Fibroblast of skin of left quadriceps (primary cell): ENCODE measurements around the gene ZNF500.
"Not testable (repeated sequence)": the region's sequence is repeated elsewhere in the genome, so short reads cannot be mapped to it uniquely, and the experiment has no call there.

Experiments used
- DNase-seq, 2 experiments: peaks; one replicate each; pipeline ENCODE4 v3.0.0-alpha.2; 2013; ENCODE audit warnings: low read depth in 2 of 2

ZNF500 gene

DNA sequence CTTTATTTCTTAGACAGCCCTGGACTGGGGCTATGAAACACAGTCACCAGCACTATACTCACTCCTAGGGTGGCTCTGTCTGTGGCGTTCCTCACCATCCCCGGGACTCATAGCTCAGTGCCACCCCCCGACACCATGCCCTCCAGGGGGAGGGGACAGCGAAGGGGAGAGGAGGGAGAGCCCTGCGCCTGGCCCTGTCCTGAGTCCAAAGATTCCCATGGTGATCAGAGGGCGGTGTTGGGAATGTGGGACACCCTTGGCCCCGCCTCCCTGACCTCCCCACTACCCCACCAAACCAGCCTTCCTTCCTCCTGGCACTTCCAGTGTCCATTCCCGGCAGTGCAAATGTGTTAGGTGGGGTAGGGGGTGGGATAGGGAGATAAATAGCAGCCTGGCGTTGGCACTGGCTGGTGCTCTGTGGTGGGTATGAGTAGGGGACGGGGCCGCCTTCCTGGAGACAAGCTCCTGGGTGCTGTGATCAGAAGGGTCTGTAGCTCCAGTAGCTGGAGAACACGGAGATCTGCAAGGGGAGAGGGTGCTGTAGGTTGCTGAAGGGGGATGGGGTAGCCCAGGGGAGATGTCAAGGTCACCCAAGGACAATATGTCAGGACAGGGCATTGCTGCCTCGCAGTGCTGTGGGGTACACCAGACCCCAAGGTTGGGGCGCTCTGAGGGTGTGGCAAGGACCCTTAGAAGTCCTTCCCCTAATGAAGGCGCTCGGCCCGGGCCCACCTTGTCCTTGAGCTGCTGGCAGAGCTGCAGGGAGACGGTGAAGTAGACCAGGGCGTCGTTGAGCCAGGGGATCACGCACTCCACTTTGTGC, 30.2 kb upstream of the ZNF500 start:
- DNase-seq: no peak

DNA sequence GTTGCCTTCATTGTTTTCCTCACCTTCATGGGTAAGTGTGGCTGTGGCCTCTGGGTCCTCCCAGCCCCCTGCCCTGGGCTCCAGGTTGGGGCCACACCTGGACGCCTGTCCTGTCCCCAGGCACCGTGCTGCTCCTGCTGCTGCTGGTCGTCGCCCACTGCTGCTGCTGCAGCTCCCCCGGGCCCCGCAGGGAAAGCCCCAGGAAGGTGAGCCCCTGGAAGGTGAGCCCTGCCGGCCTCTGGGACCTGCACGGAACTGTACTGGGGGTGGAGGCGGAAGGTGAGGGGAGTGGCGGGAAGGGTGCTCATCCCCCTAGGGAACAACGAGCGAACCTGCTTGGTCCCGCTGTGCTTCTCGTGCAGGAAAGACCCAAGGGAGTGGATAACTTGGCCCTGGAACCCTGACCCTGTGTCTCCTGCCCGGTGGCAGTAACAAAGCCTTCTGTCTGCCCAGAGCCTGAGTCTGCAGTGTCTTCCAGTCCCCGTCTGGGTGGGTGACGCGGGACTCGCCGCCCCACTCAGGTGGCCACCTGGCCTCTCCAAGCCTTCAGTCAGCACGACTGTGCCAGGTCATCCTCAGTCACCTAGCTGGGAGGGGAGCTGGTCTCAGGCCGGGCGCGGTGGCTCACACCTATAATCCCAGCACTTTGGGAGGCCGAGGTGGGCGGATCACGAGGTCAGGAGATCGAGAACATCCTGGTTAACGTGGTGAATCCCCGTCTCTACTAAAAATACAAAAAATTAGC, 29.0 kb upstream of the ZNF500 start:
- no peak for DNase-seq

DNA sequence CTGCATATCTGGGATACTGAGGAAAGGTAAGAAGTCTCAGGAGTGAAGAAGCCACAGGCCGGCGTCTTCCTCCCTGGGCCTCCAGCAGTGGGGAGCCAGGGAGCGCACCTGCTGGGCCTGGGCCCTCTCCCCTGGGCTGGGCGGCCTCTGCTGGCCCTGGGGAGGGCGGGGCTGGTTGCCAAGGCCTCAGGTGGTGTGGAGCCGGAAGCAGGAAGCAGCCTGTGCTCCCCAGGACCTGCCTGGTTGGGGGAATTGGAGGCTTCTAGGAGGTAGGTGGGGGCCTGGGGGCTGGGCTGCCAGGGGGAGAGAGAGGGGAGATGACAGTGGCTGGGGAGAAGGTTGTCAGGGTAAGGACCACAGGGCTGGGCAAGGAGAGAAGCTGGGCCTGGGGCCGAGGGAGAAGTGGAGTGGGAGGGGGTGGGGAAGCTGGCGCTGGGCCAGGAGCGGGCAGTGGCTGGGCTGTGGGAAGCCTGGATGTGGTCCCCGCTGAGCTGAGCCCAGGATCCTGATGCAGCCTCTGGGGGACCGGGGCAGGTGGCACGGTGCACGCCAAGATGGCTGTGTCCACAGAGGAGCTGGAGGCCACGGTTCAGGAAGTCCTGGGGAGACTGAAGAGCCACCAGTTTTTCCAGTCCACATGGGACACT, 28.3 kb upstream of the ZNF500 start, which contains the start of gene SMIM22:
TSS of gene SMIM22 (plus strand) at position 189 of the 647 bp plus-strand sequence. CDS start at position 555, 366 bp downstream.
- no peak for DNase-seq

DNA sequence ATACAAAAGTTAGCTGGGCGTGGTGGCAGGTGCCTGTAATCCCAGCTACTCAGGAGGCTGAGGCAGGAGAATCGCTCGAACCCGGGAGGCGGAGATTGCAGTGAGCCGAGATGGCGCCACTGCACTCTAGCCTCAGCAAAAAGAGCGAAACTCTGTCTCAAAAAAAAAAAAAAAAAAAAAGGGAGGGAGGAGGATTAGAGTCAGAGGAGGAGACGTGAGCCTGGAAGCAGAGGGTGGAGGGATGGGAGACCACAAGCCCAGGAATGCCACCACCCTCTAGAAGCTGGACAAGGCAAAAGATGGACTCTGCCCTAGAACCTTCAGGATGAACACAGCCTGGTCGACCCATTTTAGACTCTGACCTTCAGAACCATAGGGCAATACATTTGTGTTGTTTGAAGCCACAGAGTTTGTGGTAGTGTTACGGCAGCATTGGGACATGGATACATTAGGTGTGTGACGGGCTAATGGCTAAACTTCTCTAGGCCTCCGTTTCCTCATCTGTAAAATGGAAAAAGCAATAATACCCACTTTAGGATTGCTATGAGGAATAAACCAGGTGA, 26.1 kb upstream of the ZNF500 start:
- no peak for DNase-seq

DNA sequence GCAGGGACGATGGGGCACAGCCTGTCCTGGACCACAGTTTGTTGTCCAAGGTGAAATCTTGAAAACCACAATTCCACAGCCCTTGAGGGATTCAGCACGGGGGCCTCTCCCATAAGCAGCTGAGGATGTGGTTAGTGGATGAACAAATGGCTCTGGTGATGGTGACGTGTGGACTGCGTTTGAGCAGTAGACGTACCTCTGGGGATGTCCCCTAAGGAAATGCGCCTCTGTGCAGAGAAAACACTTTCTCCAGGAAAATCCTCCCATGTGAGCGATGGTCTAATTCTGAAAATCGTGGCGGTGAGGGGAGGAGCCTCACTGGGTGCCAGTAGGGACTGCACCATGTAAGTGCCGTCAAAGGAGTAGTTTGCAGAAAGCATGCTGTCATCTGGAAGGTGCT, 23.9 kb upstream of the ZNF500 start:
- no peak for DNase-seq

DNA sequence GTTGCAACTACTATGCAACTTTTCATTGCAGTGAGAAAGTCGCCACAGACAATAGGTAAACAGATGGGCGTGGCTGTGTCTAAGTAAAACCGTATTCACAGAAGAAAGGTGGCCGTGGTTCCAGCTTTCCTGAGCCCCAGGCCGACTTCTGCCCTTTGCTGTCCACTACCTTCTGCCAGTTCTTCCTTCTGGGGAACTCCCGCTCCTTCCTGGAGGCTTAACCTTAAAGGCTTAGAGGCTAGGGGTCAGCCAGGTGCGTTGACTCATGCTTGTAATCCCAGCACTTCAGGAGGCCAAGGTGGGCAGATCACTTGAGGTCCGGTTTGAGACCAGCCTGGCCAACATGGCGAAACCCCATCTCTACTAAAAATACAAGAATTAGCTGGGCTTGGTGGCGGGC, 23.3 kb upstream of the ZNF500 start:
- no peak for DNase-seq

DNA sequence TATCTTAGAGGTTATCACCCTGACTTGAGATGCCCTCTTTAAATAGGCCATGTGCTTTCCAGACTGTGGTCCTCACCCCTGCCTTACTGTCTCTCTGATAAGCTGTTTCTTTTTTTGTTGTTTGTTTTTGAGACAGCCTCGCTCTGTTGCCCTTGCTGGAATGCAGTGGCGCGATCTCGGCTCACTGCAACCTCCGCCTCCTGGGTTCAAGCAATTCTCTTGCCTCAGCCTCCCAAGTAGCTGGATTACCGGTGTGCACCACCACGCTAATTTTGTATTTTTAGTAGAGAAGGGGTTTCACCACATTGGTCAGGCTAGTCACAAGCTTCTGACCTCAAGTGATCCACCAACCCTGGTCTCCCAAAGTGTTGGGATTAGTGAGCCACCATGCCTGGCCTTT, 21.9 kb upstream of the ZNF500 start:
- DNase-seq: no peak

DNA sequence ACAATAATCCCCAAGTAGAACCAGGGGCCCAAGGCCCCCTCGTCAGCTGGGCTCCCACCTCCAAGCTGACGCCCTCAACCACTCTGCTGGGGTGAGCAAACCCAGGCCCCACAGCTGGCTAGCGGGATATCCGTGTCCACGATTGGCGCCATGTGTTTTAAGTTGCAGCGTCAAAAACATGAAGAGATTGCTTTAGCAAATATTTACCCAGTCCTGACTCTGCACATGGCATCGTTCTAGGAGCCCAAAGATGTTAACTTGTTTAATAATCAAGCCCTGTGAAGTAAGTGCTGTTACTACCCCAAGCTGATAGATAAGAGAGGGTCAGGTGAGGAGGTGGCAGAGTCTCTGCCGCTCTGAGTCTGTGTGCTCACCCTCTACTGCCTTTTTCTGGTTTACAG, 21.5 kb upstream of the ZNF500 start:
- no peak for DNase-seq

DNA sequence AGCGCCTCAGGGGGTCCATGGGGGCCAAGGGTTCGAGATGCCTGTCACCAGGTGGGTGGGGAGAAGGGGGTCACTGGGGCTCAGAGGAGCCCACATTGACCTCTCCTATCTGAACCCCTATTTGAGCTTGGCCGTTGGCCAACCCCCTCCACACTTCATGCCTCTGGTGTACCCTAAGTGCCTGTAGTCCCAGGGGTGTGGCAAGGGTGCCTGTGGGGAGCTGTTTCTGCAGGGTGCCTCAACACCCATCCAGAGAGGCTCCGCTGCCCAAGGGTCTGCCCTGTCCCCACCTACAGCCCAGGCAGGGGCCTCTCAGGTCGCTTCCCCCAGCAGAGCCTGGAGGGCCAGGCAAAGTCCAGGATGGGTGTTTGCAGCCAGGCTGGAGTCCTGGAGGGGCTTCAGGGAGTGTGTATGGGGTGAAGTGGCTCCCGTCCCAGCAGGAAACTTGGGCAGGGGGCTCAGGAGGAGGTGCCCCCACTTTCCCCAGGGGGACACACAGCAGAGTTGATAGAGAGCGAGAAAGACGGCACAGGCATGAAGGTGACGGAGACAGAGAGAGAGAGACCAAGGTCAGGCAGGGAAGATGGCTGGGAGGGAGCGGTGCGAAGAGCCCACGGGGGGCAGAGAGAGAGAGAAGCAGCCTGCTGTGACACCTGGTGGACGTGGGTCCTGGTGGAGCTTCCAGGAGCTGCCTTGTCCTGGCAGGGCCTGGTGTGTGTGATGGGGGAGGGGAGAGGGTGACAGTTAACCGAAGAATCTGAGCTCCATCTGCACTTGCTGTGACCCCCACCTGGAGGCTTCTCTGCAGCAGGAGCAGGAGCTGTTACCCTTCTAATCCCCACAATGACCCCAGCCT, 20.9 kb upstream of the ZNF500 start, which contains the start of gene SEPTIN12:
TSS of gene SEPTIN12 (minus strand) at position 719 of the 856 bp plus-strand sequence. CDS start at position 19, 700 bp downstream.
- DNase-seq: no peak

DNA sequence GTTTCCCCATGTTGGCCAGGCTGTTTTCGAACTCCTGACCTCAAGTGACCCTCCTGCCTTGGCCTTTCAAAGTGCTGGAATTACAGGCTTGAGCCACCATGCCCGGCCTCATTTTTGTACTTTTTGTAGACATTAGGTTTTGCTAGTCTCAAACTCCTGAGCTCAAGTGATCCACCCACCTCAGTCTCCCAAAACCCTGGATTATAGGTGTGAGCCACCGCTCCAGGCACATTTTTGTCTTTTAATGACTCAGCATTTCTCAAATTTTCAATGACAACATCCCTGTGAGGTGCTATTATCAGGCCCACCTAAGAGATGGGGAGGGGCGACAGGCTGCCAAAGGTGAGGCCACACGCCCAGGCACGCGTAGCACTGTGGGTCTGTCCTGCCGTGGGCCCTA, 20.1 kb upstream of the ZNF500 start:
- no peak for DNase-seq

DNA sequence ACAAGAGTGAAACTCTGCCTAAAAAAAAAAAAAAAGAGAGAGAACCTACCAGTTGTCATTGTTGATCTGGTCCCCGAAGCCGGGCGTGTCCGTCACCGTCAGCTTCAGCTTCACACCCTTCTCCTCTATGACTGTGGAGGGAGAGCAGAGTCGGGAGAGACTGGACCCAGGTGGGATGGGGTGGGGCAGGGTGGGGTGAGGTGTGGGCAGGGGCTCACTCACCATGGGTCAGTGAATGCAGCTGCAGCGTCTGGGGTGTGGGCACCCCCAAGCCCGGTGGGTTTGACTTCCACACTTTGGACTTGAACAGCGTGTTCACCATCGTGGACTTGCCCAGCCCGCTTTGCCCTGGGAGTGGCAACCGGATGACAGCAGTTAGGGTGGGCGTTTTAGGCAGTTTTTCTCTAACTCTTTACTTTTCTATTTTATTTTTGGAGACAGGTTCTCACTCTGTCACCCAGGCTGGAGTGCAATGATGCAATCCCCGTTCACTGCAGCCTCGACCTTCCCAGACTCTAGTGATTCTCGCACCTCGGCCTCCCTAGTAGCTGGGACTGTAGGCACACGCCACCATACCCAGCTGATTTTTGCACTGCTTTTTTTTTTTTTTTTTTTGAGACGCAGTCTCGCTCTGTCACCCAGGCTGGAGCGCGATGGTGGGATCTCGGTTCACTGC, 18.9 kb upstream of the ZNF500 start:
- no peak for DNase-seq

DNA sequence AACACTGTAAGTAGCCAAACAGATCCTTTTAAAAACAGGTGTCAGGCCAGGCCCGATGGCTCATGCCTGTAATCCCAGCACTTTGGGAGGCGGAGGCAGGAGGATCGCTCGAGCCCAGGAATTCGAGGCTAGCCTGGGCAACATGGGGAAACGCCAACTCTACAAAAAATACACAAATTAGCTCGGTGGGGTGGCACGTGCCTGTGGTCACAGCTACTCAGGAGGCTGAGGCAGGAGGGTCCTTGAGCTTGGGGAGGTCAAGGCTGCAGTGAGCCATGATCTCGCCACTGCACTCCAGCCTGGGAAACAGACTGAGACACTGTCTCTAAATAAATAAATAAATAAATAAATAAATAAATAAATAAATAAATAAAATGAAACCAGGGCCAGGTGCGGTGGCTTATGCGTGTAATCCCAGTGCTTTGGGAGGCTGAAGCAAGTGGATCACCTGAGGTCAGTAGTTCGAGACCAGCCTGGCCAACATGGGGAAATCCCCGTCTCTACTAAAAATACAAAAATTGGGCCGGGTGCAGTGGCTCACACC, 17.6 kb upstream of the ZNF500 start:
- DNase-seq: not testable (repeated sequence)

DNA sequence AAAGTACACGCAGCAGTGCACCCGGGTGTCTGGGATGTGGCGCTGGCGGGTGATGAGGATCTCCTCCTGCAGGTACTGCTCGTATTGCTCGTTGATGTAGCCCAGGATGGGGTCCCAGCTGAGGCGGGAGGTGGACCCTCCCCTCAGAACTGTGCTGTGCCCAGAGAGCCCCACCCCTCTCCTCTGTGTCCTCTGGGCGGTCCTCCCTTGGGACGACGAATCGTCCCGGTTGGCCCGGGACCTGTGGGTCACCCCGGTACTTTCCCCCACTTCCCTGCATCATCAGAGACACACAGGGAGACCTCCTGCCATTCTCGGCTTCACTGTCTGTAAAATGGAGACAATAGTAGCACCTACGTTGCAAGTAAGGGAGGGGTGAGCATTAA, 17.0 kb upstream of the ZNF500 start:
- DNase-seq: no peak

DNA sequence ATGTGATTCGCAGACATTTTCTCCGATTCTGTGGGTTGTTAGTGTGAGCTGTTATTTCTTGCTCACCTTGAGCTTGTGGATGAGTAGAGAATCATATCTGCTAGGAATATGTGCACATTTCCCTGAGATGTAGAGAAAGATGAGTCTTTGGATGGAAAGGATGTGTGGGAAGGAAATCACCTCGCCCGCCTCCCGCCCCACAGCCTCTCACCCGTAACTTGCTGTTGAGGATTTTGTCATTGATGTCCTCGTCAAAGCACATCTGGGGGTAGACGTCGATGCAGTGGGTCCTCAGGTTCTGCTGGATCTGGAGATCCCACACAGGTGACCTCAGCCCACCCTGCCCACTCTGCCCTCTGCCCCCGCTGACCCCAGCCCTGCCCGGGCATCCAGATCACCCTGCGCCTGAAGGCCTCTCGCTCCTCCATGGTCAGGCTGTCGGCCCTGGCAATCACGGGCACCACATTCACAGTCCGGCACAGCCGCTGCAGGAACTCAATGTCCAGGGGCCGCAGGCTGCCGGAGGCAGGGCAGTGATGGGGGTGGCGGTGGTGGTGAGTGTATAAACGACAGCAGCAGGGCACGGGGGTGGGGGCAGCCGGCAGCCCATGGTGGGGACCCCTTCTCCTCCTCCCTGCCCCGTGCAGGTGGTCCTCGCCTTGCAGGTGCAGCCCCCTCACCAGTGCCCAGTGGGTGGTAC, 16.4 kb upstream of the ZNF500 start:
- no peak for DNase-seq

DNA sequence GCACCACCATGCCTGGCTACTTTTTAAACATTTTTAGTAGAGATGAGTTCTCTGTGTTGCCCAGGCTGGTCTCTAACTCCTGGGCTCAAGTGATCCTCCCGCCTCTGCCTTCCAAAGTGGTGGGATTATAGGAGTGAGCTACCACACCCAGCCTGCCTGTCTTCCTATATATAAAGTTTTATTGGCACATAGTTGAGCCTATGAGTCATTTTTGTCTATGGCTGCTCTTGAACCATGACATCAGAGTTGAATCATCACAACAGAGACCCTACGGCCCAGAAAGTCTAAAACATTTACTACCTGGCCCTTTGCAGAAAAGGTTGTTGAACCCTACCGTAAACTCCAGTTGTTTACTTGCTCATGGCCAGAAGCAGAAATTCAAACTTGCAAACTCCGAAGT, 13.3 kb upstream of the ZNF500 start:
- DNase-seq: no peak

DNA sequence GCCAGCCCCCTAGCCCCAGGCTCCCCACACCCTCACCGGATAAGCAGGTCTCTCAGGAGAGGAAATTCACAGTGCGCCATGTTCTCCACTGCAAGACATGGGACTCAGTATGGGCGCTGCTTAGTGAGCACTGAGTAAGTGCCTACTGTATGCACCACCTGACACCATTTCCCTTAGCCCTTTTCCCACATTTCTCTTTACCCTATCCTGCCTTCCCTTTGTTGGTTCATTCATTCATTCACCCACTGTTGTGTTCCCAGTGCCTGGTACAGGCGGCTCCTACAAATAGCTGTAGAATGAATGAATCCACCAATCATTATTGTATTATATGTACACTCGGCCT, 11.1 kb upstream of the ZNF500 start:
- DNase-seq: no peak

DNA sequence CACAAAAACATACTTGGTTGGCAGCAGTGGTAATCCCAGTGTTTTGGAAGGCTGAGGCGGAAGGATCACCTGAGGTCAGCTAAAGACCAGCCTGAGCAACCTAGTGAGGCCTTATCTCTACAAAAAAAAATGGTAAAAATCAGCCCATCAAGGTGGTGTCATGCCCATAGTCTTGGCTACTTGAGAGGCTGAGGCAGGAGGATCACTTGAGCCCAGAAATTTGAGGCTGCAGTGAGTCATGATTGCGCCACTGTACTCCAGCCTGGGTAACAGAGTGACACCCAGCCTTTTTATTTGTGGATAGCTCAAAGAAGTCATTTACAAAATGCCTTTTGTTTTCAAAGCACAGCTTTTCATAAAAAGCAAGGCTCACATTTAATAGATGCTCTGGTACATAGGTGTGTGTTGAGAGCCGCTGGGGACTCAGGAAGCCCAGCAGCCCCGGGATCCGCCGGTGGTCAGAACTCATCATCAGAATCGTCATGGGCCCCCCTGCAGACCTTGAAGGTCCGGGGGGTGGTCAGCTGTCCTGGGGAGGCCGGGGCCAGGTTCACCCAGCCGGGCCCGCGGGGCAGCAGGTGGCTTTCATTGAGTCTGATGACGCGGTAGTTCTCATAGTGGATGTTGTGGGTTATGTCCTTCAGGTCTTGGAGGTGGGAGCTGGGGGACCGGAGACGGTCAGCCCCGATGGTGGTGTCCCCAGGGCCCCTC, 10.5 kb upstream of the ZNF500 start:
- no peak for DNase-seq

DNA sequence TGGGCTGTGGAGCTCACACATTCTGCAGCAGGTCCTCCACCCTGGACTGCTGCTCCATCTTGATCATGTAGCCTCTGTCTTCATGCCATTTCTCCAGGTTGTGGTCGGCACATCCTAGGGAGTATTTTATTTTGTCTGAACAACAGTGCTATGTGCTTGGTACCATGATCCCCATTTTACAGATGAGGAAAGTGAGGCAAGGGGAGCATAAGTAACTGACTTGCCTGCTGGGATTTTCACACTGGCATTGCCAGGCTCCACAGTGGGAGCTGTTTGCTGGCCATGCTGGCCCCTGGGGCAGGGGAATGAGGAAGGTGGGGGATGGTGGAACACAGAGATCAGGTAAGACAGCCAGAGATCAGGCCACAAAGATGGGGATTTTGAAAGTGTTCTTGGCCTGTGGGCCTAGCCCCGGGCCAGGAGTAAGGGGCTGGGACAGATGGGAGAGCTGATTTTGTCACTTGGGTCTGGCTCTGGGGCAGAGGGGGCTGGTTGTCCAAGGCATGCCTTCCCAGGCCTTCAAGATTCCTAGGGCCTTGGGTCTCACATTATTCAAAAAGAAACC, 9.3 kb upstream of the ZNF500 start:
- no peak for DNase-seq

DNA sequence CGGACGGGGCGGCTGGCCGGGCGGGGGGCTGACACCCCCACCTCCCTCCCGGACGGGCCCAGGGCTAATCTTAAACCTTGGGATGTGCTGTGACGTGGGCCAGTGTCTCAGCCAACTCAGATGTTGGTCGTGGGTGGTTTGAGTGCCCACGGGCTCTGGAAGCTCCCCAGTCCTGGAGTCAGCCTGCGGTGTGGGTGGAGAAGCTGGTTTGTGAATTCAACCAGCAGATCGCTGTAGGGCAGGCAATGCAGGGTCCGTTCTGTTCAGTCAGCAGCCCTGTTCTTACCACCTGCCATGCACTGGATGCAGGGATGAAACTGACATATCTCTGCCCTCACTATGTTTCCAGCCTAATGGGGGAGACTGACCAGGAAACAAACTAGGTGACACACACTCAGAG, 8.0 kb upstream of the ZNF500 start:
- DNase-seq: no peak
